Measurements from ENCODE around the gene NLK.

GRCh38 chr17:28001149-28001548 is 41.3 kb upstream of the NLK start:
- TF ChIP-seq, protein P1, sequence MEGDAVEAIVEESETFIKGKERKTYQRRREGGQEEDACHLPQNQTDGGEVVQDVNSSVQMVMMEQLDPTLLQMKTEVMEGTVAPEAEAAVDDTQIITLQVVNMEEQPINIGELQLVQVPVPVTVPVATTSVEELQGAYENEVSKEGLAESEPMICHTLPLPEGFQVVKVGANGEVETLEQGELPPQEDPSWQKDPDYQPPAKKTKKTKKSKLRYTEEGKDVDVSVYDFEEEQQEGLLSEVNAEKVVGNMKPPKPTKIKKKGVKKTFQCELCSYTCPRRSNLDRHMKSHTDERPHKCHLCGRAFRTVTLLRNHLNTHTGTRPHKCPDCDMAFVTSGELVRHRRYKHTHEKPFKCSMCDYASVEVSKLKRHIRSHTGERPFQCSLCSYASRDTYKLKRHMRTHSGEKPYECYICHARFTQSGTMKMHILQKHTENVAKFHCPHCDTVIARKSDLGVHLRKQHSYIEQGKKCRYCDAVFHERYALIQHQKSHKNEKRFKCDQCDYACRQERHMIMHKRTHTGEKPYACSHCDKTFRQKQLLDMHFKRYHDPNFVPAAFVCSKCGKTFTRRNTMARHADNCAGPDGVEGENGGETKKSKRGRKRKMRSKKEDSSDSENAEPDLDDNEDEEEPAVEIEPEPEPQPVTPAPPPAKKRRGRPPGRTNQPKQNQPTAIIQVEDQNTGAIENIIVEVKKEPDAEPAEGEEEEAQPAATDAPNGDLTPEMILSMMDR (IDR thresholded peaks at IDR 0.05), result no peak
- no peak for TF ChIP-seq POLR2A (IDR thresholded peaks at IDR 0.05)
